ENCODE data around the gene EPDR1.

DNA sequence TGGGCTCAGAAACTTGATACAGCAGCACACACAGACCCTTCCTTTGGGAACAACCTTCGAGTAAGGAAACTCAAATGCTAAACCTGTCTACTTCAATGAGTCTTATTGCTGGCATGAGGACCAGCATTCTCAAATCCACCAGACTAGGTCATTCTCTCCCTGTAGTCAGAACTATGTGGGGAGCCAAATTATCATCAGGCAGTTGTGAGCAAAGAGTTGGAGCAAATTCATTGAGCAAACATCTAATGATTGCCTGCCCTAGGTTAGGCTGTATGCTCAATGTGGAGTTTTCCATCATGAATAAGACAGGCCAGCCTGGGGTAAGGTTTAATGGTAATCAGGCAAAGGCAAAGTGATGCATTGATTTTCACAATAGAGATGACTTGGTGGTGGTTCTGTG lies 3.6 kb downstream of the EPDR1 start:
- TF ChIP-seq POLR2A (IDR thresholded peaks at IDR 0.05; ENCODE audit: low read length) = no peak
- TF ChIP-seq GATA1 (IDR thresholded peaks at IDR 0.05; ENCODE audit: low read depth, low read length) = no peak

All from erythroblast (primary cell).